T follicular helper cell (primary cell): ENCODE data around the gene IL17REL.

Source experiments
- DNase-seq: peaks from one replicate; pipeline ENCODE4 v3.0.0-alpha.2; 2020; ENCODE audit warnings: low read depth

IL17REL gene

GRCh38 chr22:50002791-50003190 lies 9.8 kb downstream of the IL17REL start:
- DNase-seq: no peak

- no peak for DNase-seq
These were observed 11.0 kb downstream of the IL17REL start for GRCh38 chr22:50001388-50002231.

- DNase-seq: no peak
These were observed 11.8 kb downstream of the IL17REL start for GRCh38 chr22:50000587-50001387.

DNA sequence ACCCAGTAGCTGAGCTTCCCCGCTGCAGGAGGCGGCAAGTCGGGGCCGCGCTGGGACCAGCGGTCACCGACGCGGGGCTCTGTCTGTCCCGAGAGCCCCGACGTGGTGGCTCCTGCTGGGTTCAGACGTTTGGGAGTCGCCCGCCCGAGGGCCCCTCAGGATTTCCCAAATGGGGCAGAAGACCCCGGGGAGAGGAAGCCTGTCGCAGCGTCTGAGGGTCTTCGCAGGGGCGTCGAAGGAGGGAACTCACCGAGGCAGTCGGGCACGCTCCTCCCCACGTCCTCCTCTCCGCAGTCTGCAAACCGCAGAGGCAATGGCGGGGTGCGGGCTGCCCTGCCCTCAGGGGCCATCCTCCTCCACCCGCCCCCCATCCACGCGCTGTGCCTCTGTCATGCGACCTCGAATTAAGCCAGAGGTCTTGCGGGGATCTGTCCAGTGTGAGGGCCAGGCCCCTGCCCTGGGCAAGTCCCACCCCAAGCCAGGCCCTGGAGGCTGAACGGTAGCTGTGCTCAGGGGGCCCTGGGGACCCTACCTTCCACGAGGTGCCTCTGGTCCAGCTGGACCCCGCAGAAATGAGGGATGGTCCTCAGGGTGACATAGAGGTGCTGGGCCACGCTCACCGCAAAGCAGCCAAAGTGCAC lies 12.5 kb downstream of the IL17REL start:
- no peak for DNase-seq

DNA sequence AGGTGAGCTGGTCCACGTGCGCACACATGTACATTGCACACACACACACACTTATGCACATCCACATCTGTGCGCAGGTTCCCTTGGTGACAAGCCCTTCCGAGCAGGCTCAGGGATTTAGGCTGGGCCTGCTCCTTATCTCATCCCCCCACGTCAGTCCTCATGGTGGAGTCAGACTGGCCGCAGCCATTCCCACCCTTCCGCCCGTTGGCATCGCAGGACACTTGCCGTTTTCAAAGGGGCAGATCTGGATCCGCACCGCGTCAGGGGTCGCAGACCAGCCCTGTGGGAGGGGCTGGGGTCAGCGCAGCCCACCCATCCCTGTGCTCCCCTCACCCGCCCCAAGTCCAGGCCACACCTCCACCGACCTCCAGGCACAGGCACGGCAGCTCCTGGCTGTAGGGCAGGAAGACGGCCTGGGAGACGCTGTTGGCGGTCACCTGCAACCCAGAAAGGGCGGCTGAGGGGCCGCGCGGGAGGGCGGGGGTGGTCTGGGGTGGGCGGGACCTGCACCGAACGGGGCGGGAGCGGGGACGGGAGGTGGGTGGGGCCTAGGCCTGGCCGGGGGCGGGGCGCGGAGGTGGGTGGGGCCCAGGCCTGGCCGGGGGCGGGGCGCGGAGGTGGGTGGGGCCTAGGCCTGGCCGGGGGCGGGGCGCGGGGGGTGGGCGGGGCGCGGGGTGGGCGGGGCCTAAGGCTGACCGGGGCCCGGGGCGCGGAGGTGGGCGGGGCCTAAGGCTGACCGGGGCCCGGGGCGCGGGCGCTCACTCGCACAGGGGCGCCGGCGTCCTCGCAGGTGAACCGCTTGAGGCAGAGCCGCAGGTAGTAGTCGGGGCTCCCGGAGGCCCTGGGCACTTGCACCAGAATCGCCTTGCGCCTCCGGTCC lies 13.3 kb downstream of the IL17REL start:
- no peak for DNase-seq

DNA sequence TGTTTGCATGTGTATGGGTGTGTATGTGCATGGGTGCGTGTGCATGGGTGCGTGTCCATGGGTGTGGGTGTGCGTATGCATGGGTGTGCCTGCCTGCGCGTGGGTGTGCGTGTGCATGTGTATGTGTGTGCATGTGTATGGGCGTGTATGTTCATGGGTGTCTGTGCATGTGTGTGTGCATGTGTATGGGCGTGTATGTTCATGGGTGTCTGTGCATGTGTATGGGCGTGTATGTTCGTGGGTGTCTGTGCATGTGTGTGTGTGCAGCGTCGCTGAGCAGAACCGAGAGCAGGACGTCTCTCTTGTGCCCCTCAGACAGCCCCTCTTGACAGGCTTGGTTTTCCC lies 13.9 kb downstream of the IL17REL start:
- no peak for DNase-seq

GRCh38 chr22:49997932-49998717 lies 14.4 kb downstream of the IL17REL start:
- no peak for DNase-seq

- DNase-seq: no peak
These were observed 15.3 kb downstream of the IL17REL start for GRCh38 chr22:49997251-49997599.

GRCh38 chr22:49996518-49997250 lies 15.9 kb downstream of the IL17REL start:
- DNase-seq: no peak

GRCh38 chr22:49996119-49996517 lies 16.4 kb downstream of the IL17REL start:
- DNase-seq: no peak

GRCh38 chr22:49995361-49996118 lies 17.0 kb downstream of the IL17REL start:
- no peak for DNase-seq

GRCh38 chr22:49995041-49995360 lies 17.6 kb downstream of the IL17REL start:
- DNase-seq: no peak

DNA sequence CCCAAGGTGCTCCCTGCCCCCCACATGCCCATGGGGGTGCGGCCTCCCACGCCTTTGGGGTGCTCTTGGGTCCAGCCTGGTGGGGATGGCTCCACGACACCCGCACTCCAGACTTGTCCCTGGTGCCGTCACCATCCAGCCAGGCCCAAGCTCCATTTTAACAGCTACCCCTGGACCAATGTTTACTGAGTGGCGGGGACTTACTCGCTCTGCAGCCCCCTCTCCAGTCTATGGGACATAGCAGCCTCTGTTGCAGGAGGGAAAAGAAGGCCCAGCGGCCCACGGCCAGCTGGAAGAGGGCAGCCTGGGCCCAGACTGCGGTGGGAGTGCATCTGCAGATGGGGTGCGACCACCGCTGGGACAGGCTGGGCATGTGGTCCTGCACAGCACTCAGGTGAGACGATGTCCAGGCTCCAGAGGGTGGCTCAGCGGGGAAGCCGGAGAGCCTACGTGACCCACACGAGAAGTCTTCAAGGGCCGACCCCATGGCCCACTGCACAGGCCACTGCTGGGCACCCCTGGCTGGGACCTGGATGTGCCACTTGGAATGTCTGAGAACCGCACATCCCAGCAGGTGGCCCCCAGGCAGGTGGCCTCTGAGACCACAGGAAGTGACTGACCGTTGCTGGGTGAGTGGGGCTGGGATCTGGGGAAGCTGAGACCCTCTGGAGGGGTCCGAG lies 18.1 kb downstream of the IL17REL start:
- no peak for DNase-seq

GRCh38 chr22:49993649-49994360 lies 18.8 kb downstream of the IL17REL start:
- no peak for DNase-seq

- peak; percentile 41 for DNase-seq
These were observed 19.5 kb downstream of the IL17REL start for GRCh38 chr22:49992921-49993648.

DNA sequence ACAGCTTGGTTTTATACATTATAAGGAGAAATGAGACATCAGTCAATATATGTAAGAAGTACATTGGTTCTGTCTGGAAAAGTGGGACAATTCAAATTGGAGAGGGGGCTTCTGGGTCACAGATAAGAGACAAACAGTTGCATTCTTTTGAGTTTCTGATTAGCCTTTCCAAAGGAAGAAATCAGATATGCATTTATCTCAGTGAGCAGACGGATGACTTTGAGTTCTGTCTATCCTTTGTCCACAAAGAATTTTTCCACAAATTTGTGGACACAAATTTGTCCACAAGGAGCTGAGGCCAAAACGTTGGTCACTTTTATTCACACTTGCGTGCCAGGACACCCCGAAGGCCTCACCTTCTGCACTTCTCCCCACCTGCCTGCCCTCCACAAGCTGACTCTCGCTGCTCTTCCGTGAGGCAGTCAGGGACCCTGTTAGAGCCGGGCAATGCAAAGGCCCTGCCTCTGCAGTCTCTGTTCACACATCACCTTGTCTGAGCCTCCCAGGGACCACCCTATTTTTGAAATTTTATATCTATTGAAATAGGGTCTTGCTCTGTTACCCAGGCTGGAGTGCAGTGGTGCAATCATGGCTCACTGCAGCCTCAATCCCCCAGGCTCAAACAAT lies 20.5 kb downstream of the IL17REL start:
- no peak for DNase-seq

- DNase-seq: no peak
These were observed 21.4 kb downstream of the IL17REL start for GRCh38 chr22:49991167-49991566.
